ENCODE measurements around the gene PLIN1. TPM values are rescaled to one million over a fixed set of nuclear protein-coding genes. Genes with fewer than 3 reads are reported as not detected.

PLIN1 gene
- polyA plus RNA-seq, 1 donor (not counting 4 experiments of a cell fraction or from before 2014, with no cell fraction given) = 0.30 TPM

DNA sequence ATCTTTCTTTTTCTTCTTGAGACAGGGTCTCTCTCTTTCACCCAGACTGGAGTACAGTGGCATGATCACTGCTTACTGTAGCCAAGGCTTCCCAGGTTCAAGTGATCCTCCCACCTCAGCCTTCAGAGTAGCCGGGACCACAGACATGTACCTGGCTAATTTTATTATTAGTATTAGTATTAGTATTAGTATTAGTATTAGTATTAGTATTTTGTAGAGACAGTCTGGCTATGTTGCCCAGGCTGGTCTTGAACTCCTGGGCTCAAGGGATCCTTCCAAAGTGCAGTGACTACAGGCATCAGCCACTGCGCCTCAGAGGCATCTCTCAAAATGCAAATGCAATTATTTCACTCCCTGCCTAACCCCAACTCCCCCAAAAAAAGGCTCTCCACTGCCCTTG lies 25.6 kb downstream of the PLIN1 start:
- DNase-seq (ENCODE audit: low read depth, low spot score) = no peak
- Histone ChIP-seq H4K20me1 (ENCODE audit: control insufficient read depth, extremely low read depth, insufficient read depth, low read length) (no peaks in the 10 kb centered on the region), H3K27ac (ENCODE audit: control insufficient read depth, insufficient read depth, low read length) (no peak overlapping the region), H3K27me3 (ENCODE audit: control insufficient read depth, extremely low read depth, insufficient read depth, low read length) (peaks cover 6% of the 10 kb centered on the region), H3K36me3 (ENCODE audit: control insufficient read depth in 2 of 2, extremely low read depth in 1 of 2, insufficient read depth in 2 of 2, low read length in 2 of 2) (no peaks in the 10 kb centered on the region), H3K4me1 (ENCODE audit: control insufficient read depth, extremely low read depth, insufficient read depth, low read length) (peaks cover 3% of the 10 kb centered on the region), H3K9me1 (ENCODE audit: control insufficient read depth, extremely low read depth, insufficient read depth, low read length) (no peaks in the 10 kb centered on the region), H3K9ac (ENCODE audit: control insufficient read depth, extremely low read depth, insufficient read depth, low read length) (no peak overlapping the region), H3K79me2 (ENCODE audit: control insufficient read depth, insufficient read depth, low read length) (no peaks in the 10 kb centered on the region), H3K9me3 (ENCODE audit: control insufficient read depth, low read depth, low read length) (no peaks in the 10 kb centered on the region), H3K4me3 (ENCODE audit: control insufficient read depth in 2 of 3, extremely low read depth in 1 of 3, insufficient read depth in 2 of 3, low read depth in 1 of 3, low read length in 3 of 3) (no peak overlapping the region), H3K4me2 (ENCODE audit: control insufficient read depth, extremely low read depth, insufficient read depth, low read depth, low read length) (no peak overlapping the region), H2AFZ (ENCODE audit: control insufficient read depth, low read length) (no peak overlapping the region)
- dilution Hi-C loops (cut with MboI; ENCODE audit: extremely low pct_ligation_motif_present, low sequenced_read_pairs) = no loop called here
- TF ChIP-seq, protein P1, sequence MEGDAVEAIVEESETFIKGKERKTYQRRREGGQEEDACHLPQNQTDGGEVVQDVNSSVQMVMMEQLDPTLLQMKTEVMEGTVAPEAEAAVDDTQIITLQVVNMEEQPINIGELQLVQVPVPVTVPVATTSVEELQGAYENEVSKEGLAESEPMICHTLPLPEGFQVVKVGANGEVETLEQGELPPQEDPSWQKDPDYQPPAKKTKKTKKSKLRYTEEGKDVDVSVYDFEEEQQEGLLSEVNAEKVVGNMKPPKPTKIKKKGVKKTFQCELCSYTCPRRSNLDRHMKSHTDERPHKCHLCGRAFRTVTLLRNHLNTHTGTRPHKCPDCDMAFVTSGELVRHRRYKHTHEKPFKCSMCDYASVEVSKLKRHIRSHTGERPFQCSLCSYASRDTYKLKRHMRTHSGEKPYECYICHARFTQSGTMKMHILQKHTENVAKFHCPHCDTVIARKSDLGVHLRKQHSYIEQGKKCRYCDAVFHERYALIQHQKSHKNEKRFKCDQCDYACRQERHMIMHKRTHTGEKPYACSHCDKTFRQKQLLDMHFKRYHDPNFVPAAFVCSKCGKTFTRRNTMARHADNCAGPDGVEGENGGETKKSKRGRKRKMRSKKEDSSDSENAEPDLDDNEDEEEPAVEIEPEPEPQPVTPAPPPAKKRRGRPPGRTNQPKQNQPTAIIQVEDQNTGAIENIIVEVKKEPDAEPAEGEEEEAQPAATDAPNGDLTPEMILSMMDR (optimal IDR thresholded peaks at IDR 0.05 in 1 of 3, IDR thresholded peaks at IDR 0.05 in 1 of 3, conservative IDR thresholded peaks at IDR 0.05 in 1 of 3; ENCODE audit: extremely low read depth in 1 of 3, insufficient read depth in 2 of 3, low read length in 3 of 3) = no peak
- no peak for TF ChIP-seq EZH2 (IDR thresholded peaks at IDR 0.05; ENCODE audit: low read length)
- no peak for FAIRE-seq

DNA sequence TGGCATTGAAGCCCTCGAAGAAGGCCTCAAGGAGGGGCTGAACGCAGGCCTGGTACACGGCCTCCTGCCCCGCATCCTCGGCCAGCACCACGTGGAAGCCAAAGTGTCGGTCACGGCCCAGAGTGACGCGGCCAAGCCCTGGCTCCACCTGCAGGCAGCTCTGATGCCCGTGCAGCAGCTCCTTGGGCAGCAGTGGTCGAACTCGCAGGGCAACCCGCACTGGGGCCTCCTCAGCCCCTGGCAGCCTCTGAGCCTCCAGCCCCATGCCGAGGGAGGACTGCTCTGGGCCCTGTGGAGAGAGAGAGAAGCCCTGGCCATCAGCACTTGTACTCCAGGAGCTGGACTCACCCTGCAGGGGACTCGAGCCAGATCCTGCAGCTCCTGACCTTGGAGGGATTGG lies 26.5 kb downstream of the PLIN1 start:
- Histone ChIP-seq H3K9me3 (ENCODE audit: control insufficient read depth, low read depth, low read length) (no peaks in the 10 kb centered on the region), H3K27me3 (ENCODE audit: control insufficient read depth, extremely low read depth, insufficient read depth, low read length) (peaks cover 6% of the 10 kb centered on the region), H3K9me1 (ENCODE audit: control insufficient read depth, extremely low read depth, insufficient read depth, low read length) (no peaks in the 10 kb centered on the region), H3K4me2 (ENCODE audit: control insufficient read depth, extremely low read depth, insufficient read depth, low read depth, low read length) (no peak overlapping the region), H3K4me1 (ENCODE audit: control insufficient read depth, extremely low read depth, insufficient read depth, low read length) (peaks cover 3% of the 10 kb centered on the region), H3K79me2 (ENCODE audit: control insufficient read depth, insufficient read depth, low read length) (no peaks in the 10 kb centered on the region), H3K36me3 (ENCODE audit: control insufficient read depth in 2 of 2, extremely low read depth in 1 of 2, insufficient read depth in 2 of 2, low read length in 2 of 2) (no peaks in the 10 kb centered on the region), H3K27ac (ENCODE audit: control insufficient read depth, insufficient read depth, low read length) (no peak overlapping the region), H2AFZ (ENCODE audit: control insufficient read depth, low read length) (no peak overlapping the region), H4K20me1 (ENCODE audit: control insufficient read depth, extremely low read depth, insufficient read depth, low read length) (no peaks in the 10 kb centered on the region), H3K4me3 (ENCODE audit: control insufficient read depth in 2 of 3, extremely low read depth in 1 of 3, insufficient read depth in 2 of 3, low read depth in 1 of 3, low read length in 3 of 3) (no peak overlapping the region), H3K9ac (ENCODE audit: control insufficient read depth, extremely low read depth, insufficient read depth, low read length) (no peak overlapping the region)
- FAIRE-seq (no peak), DNase-seq (ENCODE audit: low read depth, low spot score) (no peak)
- dilution Hi-C loops (cut with MboI; ENCODE audit: extremely low pct_ligation_motif_present, low sequenced_read_pairs) = no loop called here
- TF ChIP-seq, protein P1 (optimal IDR thresholded peaks at IDR 0.05 in 1 of 3, IDR thresholded peaks at IDR 0.05 in 1 of 3, conservative IDR thresholded peaks at IDR 0.05 in 1 of 3; ENCODE audit: extremely low read depth in 1 of 3, insufficient read depth in 2 of 3, low read length in 3 of 3) = no peak
- no peak for TF ChIP-seq EZH2 (IDR thresholded peaks at IDR 0.05; ENCODE audit: low read length)
